Skeletal muscle satellite cell (primary cell): ENCODE results near the gene CBFA2T3.

Experiments used
- H3K27me3 ChIP-seq: 2 replicates; pipeline ENCODE4 v1.7.0; 2013; ENCODE audit warnings: low read length; ENCODE audit not compliant: control insufficient read depth, insufficient read depth
- H3K36me3 ChIP-seq: 2 replicates; pipeline ENCODE4 v1.7.0; 2013; ENCODE audit warnings: mild to moderate bottlenecking, control low read depth, low read length; ENCODE audit not compliant: insufficient read depth
- H3K4me1 ChIP-seq: 2 replicates; pipeline ENCODE4 v1.7.0; 2013; ENCODE audit warnings: low read length; ENCODE audit not compliant: control insufficient read depth, insufficient read depth
- H3K4me2 ChIP-seq: 2 replicates; pipeline ENCODE4 v1.7.0; 2013; ENCODE audit warnings: mild to moderate bottlenecking, low read length
- H3K4me3 ChIP-seq: 2 replicates; pipeline ENCODE4 v1.7.0; 2013; ENCODE audit warnings: low read length
- H3K9ac ChIP-seq: 2 replicates; pipeline ENCODE4 v1.7.0; 2013; ENCODE audit warnings: mild to moderate bottlenecking, low read depth, low read length, moderate library complexity
- H3K9me3 ChIP-seq: replicated peaks from 2 replicates; pipeline ENCODE4 v1.7.0; 2013; ENCODE audit warnings: mild to moderate bottlenecking, control low read depth, low read length

CBFA2T3 gene

GRCh38 chr16:88991813-88992350, 14.9 kb upstream of the CBFA2T3 start:
- H3K4me2 ChIP-seq: no peak overlapping the region
- H3K27me3 ChIP-seq: peaks cover 70% of the 10 kb centered on the region
- no peaks in the 10 kb centered on the region for H3K4me1 ChIP-seq
- H3K9me3 ChIP-seq: no peaks in the 10 kb centered on the region
- H3K36me3 ChIP-seq: no peaks in the 10 kb centered on the region
- no peak overlapping the region for H3K9ac ChIP-seq
- H3K4me3 ChIP-seq: no peak overlapping the region

GRCh38 chr16:88989852-88990547, 13.0 kb upstream of the CBFA2T3 start:
- no peak overlapping the region for H3K4me3 ChIP-seq
- no peaks in the 10 kb centered on the region for H3K9me3 ChIP-seq
- H3K4me1 ChIP-seq: no peaks in the 10 kb centered on the region
- H3K9ac ChIP-seq: no peak overlapping the region
- H3K27me3 ChIP-seq: peaks cover 60% of the 10 kb centered on the region
- no peaks in the 10 kb centered on the region for H3K36me3 ChIP-seq
- H3K4me2 ChIP-seq: no peak overlapping the region

DNA sequence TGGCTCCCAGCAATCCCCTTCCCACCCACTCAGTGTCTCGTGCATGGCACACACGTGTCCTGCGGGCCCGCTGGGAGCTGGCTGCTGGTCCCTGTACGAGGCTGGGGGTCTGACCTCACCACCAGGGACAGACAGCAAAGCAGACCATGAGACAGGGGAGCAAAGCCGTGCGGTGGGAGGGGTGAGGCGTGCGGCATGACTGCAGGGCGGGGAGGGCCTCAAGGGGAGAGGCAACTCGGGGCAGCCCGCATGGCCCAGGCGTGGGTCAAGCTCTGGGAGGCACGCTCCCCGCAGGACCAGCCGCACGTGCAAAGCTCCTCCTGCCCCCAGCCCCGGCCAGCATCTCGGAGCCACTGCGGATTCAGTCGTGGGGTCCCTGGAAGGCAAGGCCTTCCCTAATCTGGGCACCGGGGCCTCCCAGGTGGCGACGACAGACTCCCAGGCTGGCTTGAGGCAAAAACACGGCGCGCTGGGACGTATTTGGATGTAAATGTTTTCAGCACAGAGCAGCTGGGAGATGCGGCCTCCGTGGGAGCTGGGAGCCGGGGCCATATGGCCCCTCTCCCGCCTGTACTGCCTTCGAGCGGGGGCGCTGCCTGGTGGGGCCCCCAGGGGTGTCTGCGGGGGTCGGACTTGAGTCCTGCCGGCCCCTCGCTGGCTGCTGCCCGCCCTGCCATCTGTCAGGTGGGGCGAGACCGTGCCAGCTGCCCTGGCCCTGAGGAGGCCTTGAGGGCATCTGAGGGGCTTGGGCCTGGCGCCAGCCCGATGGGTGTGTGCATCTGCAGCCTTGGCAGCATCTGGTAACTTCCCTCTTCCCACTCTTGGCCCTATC, 12.2 kb upstream of the CBFA2T3 start:
- no peak overlapping the region for H3K4me2 ChIP-seq
- peaks cover 55% of the 10 kb centered on the region for H3K27me3 ChIP-seq
- no peak overlapping the region for H3K4me3 ChIP-seq
- H3K9ac ChIP-seq: no peak overlapping the region
- H3K4me1 ChIP-seq: no peaks in the 10 kb centered on the region
- H3K36me3 ChIP-seq: no peaks in the 10 kb centered on the region
- H3K9me3 ChIP-seq: no peaks in the 10 kb centered on the region

- Histone ChIP-seq H3K9me3 (no peaks in the 10 kb centered on the region), H3K4me3 (no peak overlapping the region), H3K9ac (no peak overlapping the region), H3K36me3 (no peaks in the 10 kb centered on the region), H3K4me1 (no peaks in the 10 kb centered on the region), H3K4me2 (no peak overlapping the region), H3K27me3 (peaks cover 24% of the 10 kb centered on the region)
Observed at GRCh38 chr16:88985521-88985920, 8.5 kb upstream of the CBFA2T3 start.

GRCh38 chr16:88983771-88984687, 7.0 kb upstream of the CBFA2T3 start:
- Histone ChIP-seq H3K27me3 (peaks cover 11% of the 10 kb centered on the region), H3K36me3 (no peaks in the 10 kb centered on the region), H3K4me3 (no peak overlapping the region), H3K4me2 (no peak overlapping the region), H3K4me1 (no peaks in the 10 kb centered on the region), H3K9me3 (no peaks in the 10 kb centered on the region), H3K9ac (no peak overlapping the region)

DNA sequence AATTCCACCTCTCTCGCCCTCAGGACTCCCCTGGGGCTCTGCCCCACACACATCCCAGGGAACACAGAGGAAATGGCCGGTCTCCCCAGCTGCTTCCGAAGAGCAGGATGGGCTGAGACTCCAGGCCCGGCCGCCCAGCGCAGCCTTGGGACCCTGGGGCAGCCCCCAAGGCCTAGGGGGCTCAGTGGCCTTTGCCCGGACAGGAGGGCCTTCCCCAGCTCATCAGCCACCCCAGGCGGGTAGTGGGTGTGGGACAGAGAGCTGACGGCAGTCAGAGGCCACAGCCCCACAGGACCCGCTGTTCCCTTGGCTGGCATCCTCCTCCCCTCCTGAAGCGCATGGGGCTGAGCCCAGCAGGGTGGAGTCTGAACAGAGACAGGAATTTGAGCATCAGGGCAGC, 6.2 kb upstream of the CBFA2T3 start:
- Histone ChIP-seq H3K9ac (no peak overlapping the region), H3K36me3 (no peaks in the 10 kb centered on the region), H3K27me3 (peaks cover 7% of the 10 kb centered on the region), H3K9me3 (no peaks in the 10 kb centered on the region), H3K4me1 (no peaks in the 10 kb centered on the region), H3K4me2 (no peak overlapping the region), H3K4me3 (no peak overlapping the region)

GRCh38 chr16:88982286-88983084, 5.5 kb upstream of the CBFA2T3 start:
- Histone ChIP-seq H3K27me3 (peaks cover 6% of the 10 kb centered on the region), H3K9ac (no peak overlapping the region), H3K9me3 (no peaks in the 10 kb centered on the region), H3K36me3 (no peaks in the 10 kb centered on the region), H3K4me3 (no peak overlapping the region), H3K4me2 (no peak overlapping the region), H3K4me1 (no peaks in the 10 kb centered on the region)

GRCh38 chr16:88979353-88980015, 2.5 kb upstream of the CBFA2T3 start:
- no peaks in the 10 kb centered on the region for H3K36me3 ChIP-seq
- no peaks in the 10 kb centered on the region for H3K9me3 ChIP-seq
- no peak overlapping the region for H3K9ac ChIP-seq
- H3K4me1 ChIP-seq: no peaks in the 10 kb centered on the region
- no peak overlapping the region for H3K4me2 ChIP-seq
- H3K27me3 ChIP-seq: peaks cover 5% of the 10 kb centered on the region
- H3K4me3 ChIP-seq: no peak overlapping the region

DNA sequence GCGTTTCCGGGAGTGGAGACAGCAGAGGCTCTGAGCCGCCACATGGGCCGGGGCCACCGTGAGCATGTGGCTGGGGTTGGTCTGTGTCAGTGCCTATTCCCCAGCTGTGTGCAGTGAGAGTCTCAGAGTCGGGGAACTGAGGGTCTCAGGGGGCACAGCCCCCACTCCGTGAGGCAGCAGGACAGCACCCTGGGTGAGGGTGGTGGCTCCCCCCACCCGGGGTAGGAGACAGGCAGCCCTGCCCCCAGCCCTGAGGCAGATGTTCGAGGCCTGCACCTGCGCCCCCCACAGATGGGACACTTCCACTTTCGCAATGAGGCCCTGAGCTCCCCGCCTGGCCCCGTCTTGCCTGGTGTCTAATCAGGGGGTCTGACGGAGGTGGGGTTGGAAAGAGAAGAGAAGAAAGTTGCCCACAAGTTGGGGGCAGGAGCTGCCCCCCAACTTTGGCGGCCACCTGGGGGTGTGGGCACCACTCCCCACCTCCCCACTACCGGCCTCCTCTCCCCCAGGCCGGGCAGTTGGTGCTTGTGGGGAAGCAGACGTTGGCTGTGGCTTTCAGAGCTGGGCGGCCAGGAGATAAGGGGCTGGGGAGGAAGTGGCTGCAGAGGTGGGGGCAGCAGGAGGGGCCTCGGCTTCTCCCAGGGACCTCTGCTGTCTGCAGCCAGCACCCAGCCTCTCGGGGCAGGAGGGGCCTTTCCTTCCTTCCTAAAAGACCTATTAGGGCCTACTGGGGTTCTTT, 1.8 kb upstream of the CBFA2T3 start:
- peaks cover 5% of the 10 kb centered on the region for H3K27me3 ChIP-seq

More for the DNA sequence above, 1.8 kb upstream of the CBFA2T3 start:
- Histone ChIP-seq H3K4me2 (no peak overlapping the region), H3K9ac (no peak overlapping the region), H3K4me3 (no peak overlapping the region), H3K36me3 (no peaks in the 10 kb centered on the region), H3K4me1 (no peaks in the 10 kb centered on the region), H3K9me3 (no peaks in the 10 kb centered on the region)
